ENCODE data around the gene RBM28.
"Not testable (repeated sequence)": the region's sequence is repeated elsewhere in the genome, so short reads cannot be mapped to it uniquely, and the experiment has no call there.

Gene RBM28

DNA sequence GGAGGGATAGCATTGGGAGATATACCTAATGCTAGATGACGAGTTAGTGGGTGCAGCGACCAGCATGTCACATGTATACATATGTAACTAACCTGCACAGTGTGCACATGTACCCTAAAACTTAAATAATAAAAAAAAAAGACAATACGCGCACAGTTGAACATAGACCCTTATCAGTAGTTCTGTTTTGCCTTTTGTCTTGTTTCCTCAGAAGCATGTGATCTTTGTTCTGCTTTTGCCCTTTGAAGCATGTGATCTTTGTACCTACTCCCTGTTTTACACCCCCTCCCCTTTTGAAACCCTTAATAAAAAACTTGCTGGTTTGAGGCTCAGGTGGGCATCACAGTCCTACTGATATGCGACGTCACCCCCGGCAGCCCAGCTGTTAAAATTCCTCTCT, 45.7 kb downstream of the RBM28 start:
- in situ Hi-C loops (cut with HindIII; ENCODE audit: low sequenced_read_pairs): not testable (repeated sequence)

GRCh38 chr7:128287556-128287955, 56.2 kb downstream of the RBM28 start:
- in situ Hi-C loops (cut with HindIII; ENCODE audit: low sequenced_read_pairs): no loop called here

GRCh38 chr7:128284102-128284501, 59.6 kb downstream of the RBM28 start:
- in situ Hi-C loops (cut with HindIII; ENCODE audit: low sequenced_read_pairs): no loop called here

DNA sequence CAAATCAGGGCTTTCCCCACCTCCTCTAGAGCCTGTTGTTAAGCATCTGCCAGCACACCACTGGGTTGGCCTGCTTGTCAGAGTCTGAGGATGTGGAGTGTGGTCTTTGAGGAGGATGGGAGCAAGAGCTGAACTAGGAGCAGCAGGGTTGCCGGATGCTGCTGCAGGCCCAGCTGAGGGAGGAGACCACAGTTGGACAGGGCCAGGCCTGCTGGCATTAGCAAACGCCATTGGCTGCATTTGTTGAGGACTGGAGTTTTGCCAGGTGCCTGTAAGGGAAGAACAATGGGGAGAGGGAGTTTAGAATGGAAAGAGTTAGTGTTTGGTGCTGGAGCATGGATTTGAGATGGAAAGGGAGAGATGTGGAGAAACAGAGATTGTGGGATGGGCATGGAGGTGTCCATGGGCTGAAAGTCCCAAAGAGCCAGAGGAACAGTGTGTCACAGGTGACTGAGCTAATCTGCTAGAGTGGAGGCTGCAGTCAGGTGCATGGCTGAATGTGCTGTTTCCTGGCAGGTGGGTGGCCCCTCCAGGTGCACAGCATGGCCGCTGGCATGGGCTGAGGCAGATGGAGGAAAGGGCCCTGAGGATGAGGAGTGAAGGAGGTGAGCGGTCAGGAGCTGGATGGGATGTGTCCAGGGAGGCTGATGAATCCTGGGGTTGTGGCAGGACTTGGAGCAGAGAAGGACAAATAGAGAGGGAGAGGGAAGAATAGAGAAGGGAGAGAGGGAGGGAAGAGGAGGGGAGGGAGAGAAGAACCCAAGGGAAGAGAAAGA, 61.9 kb downstream of the RBM28 start:
- in situ Hi-C loops (cut with HindIII; ENCODE audit: low sequenced_read_pairs): no loop called here

DNA sequence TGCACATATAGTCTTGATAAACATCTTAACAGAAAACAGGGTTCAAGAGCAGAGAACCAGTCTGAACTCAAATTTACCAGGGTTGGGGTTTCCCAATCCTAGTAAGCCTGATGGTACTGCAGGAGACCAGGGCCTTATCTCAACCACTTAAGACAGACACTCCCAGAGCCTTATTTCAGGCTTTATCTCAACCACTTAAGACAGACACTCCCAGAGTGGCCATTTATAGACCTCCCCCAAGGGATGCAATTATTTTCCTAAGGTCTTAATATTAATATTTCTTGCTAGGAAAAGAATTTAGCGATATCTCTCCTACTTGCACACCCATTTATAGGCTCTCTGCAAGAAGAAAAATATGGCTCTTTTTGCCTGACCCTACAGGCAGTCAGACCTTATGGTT, 63.3 kb downstream of the RBM28 start:
- in situ Hi-C loops (cut with HindIII; ENCODE audit: low sequenced_read_pairs): not testable (repeated sequence)

DNA sequence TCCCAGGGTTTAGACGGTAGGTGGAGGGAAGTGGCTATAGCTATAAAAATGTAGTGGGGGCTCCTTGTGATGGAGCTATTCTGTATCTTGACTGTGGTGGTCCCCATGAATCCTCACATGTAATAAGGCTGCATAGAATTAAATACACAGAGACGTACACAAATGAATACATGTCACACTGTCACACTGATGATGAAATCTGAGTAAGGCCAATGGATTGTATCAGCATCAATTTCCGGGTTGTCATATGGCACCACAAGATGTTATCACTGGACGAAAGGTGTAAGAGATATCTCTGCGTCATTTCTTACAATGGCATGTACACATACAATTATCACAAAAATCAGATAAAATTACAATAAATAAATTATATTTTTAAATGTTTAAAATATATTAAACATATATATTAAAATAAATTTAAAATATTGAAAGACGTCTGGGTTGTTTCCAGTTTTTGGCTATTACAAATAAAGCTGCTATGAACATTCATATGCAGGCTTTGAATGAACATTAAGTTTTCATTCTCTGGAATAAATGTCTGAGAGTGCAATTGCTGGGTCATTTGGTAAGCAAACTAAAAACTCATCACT, 64.5 kb downstream of the RBM28 start:
- in situ Hi-C loops (cut with HindIII; ENCODE audit: low sequenced_read_pairs): no loop called here

DNA sequence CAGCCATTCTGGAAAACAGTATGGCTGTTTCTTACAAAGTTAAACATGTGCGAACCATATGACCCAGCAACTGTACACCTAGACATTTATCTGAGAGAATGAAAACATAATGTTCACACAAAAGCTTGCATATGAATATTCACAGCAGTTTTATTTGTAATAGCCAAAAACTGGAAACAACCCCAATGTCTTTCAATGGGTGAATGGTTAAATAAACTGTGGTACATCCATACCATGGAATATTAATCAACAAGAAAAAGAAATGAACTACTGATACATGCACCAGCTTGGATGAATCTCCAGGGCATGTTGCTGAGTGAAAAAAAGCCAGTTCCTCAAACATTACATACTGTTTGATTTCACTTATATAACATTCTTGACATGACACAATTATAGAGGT, 65.3 kb downstream of the RBM28 start:
- in situ Hi-C loops (cut with HindIII; ENCODE audit: low sequenced_read_pairs): no loop called here

GRCh38 chr7:128275681-128276080, 68.0 kb downstream of the RBM28 start:
- in situ Hi-C loops (cut with HindIII; ENCODE audit: low sequenced_read_pairs): no loop called here

DNA sequence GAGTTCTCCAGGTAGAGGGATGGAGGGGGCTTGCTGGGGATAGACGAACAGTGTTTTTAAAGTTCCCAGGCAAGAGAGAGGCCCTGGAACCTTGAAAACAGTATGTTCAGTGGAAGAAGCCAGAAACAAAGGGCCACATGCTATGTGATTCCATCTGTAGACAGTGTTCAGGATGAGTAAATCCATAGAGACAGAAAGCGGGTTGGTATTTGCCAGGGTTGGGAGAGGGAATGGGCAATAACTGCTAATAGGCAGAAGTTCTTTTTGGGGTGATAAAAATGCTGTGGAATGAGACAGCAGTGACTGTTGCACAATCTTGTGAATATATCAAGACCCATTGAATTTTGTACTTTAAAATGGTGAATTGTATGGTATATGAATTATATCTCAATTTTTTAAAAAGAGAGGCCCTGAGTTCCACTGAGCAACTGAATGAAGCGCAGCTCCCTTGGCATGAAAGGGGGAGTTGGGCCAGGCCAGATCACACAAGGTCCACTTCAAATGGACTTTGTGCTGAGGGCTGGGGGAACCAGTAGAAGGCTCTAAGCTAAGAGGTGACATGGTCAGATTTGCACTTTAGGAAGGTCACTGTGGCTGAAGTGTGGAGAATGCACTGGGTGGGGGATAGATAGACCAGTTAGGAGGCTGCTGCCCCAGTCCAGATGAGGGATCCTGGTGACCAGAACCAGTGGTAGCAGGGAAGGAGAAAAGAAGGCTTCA, 68.7 kb downstream of the RBM28 start:
- in situ Hi-C loops (cut with HindIII; ENCODE audit: low sequenced_read_pairs): loop anchor here (5.0 kb wide), 1 partner anchor 57 kb away; no protein-coding TSS in a partner anchor

DNA sequence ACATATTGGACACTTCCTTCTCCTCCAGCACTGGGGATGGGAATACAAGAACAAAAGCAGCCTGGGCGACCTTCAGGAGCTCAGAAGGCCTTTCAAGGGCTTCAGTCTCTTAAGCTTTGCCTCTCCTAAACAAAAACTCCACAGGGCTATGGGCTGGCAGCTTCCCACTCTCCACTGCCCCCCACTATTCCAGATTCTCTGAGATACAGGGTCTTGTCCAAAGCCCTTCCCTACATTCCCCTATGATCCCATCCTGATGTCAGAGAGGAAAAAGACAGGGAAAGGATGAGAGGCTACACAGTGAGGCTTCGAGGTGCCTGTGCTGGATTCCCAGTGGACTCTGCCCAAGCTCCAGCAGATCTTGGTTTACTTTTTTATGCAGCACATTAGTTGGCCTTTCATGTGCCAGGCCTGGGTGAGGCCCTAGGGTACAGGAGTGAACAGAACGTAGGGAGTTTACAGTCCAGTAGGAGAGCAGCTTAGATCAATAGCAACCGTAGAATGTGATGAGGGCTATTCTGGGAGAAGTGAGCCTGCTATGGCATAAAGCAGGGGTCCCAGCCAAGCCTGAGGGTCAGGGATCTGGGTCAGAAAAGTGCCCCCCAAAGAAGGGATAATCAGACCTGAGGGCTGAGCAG, 69.3 kb downstream of the RBM28 start:
- in situ Hi-C loops (cut with HindIII; ENCODE audit: low sequenced_read_pairs): loop anchor here (5.0 kb wide), 1 partner anchor 58 kb away; no protein-coding TSS in a partner anchor

DNA sequence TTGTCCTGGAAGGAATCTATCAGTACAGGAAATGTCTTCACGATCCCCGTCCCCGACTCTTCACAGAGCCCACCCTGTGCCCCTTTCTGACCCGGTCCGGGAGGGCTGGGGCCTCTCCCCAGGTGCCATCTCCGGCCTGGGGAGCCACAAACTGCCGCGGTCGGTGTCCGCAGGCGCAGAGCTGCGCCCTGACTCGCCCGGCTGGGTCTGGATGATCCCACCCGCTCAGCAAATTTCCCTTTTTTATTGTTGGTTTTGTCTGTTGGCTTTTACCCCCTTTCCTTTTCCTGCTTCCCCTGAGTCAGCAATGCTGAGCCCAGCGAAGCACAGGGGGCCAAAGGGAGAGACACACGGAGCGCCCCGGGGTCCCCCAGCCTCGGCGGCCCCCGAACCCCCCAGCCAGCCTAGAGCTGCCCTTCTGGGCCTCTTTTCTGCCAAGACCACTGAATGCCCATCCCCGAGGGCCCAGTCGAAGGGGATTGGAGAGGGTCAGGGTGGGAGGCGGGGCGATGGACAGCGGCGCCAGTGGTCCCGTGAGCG, 71.7 kb downstream of the RBM28 start:
- in situ Hi-C loops (cut with HindIII; ENCODE audit: low sequenced_read_pairs): loop anchor here (5.0 kb wide), 1 partner anchor 60 kb away; no protein-coding TSS in a partner anchor

GRCh38 chr7:128271471-128271941, 72.2 kb downstream of the RBM28 start:
- in situ Hi-C loops (cut with HindIII; ENCODE audit: low sequenced_read_pairs): loop anchor here (5.0 kb wide), 1 partner anchor 61 kb away; no protein-coding TSS in a partner anchor

DNA sequence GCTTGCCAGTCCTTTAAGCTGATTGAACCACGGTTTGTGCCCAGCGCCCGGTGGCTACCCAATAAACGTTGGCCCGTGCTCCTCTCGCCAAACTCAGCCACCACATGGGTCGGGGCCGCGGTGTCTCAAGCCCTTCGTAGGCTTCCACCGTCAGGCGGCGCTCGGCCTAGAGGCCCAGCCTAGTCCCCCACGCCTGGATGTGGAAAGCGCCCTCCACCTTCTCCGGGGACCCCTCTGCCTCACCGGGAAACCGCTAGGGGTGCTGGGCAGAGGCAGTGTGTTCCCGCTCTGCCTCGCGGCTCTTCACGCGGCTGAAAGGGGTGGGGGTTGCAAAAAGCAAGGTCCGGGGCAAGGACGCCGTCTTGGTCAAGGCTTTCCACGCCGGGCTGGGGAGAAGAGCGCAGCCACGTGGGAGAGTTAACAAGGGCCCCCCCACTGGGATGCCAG, 72.9 kb downstream of the RBM28 start:
- in situ Hi-C loops (cut with HindIII; ENCODE audit: low sequenced_read_pairs): loop anchor here (5.0 kb wide), 1 partner anchor 61 kb away; no protein-coding TSS in a partner anchor

DNA sequence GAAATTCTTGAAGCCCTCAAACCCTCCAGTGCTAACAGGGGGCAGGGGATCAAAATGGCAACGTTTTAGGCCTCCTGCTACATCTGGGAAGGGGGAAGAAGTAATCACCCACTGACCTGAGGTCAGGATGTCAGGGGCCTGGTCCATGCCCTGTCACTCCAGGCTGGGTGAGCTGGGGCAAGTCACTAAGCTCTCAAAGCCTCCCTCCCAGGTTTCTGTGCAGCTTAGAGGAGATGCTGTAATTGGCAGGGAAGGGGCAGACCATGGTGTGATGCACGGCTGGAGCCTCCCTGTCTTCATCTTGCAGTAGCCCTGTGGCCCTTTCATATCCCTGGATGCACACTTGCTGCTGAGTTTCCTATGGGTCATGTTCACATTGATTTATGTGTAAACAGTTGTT, 75.5 kb downstream of the RBM28 start:
- in situ Hi-C loops (cut with HindIII; ENCODE audit: low sequenced_read_pairs): no loop called here

GRCh38 chr7:128267595-128267924, 76.1 kb downstream of the RBM28 start:
- in situ Hi-C loops (cut with HindIII; ENCODE audit: low sequenced_read_pairs): no loop called here

GRCh38 chr7:128266883-128267594, 76.7 kb downstream of the RBM28 start:
- in situ Hi-C loops (cut with HindIII; ENCODE audit: low sequenced_read_pairs): no loop called here

GRCh38 chr7:128266529-128266882, 77.2 kb downstream of the RBM28 start:
- in situ Hi-C loops (cut with HindIII; ENCODE audit: low sequenced_read_pairs): no loop called here

GRCh38 chr7:128265906-128266300, 77.8 kb downstream of the RBM28 start:
- in situ Hi-C loops (cut with HindIII; ENCODE audit: low sequenced_read_pairs): no loop called here

DNA sequence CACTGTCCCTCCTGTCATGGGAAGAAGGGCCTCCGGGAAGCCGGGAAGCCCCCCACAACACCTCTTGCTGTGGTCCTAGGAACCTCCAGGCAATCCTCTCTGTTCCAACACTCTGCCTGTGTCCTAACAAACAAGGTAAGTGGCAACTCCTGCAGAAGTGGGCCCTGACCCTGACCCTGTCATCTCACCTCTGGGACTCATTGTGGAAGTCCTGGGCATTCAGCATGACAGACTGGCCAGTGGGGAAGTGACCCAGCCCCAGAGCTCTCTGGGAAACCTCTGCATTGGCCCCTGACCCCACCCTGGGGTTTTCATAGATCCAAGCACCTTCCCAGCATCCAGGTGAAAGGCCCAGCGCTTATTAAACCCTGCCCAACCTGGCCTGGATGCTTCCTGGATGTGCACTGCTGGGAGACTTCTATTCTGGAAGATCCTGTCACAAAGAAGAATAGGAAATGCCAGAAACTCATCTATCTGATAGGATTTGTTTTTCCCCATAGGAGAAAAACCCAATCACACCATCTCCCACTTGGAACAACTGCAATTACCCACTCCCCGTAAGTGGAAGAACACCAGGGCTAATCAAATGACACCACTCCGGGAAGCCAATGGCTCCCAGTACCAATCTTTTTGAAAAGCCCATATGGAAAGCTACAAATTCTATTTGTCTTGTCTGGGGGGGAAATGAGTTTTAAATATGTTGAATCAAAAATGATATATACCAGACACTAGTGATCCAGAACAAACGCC, 78.4 kb downstream of the RBM28 start:
- in situ Hi-C loops (cut with HindIII; ENCODE audit: low sequenced_read_pairs): no loop called here

DNA sequence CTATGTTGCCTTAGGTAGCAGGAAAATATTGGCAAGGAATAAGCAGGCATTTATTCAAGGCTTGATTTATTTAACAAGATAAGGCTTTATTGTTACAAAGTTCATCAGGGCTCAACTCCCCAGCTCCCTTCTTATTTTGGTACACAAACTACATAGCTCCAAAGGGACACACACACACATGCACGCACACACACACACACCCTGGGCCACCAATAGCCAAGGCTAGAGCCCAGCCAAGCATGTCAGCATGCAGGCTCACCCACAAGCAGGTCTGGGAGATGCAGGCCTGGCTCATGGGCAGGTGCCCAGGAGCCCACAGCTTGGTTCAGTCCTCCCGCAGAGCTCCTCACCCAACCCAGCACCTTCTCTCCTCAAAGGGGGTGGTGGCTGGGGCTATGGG, 79.2 kb downstream of the RBM28 start:
- in situ Hi-C loops (cut with HindIII; ENCODE audit: low sequenced_read_pairs): no loop called here

All from endothelial cell of hepatic sinusoid (primary cell).